ENCODE results near the gene TRIM54.
"Not testable (repeated sequence)": the region's sequence is repeated elsewhere in the genome, so short reads cannot be mapped to it uniquely, and the experiment has no call there.

The TRIM54 gene

DNA sequence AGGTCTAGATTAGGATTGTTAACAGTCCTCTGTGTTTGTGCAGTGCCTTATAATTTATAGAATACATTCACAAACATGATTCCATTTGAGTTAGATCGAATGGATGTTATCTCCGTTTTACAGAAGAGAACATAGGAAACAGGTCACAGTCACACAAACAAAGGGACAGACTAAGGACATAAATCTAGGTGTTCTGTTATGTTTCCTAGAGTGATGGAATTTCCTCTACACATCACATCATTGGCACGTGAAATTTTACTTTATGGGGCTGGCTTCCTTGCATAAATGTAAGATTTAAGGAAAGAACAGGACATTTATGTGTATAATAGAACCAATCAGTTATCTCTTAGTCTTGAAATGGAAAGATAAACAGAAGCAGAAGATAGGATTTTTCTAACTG lies 6.4 kb downstream of the TRIM54 start:
- DNase-seq: no peak

DNA sequence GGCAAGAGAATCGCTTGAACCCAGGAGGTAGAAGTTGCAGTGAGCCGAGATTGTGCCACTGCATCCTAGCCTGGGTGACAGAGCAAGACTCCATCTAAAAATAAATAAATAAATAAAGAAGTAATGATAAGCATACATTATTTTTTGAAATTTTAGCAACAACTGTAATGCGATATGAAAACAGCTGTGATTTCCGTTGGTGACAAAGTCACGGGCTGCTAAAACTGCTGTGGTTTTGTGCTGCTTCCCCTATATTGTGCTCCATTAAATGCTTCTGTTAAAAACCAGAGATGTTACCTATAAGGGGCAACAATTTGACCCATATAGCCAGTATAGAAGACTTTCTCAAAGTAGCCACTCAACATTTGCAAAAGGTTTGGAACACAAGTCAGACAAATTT lies 8.3 kb downstream of the TRIM54 start:
- DNase-seq: no peak

DNA sequence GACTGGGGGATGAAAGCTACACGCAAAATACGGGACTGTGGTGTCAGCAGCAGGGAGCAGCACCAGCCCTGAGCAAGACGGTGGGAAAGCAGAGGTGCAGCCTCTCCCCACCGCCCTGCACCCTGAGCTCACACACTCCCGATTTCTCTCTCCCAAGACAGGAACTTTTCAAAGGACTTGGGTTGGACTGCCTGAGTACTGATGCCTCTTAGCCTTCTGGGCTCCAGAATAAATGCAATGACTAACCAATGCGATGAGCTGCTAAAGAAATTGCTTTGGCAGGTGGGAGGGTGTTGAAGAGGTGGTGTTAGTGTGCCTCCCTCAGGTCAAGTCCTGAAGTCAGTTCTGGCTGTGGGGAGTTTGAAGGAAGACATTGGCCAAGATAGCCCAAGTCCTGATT lies 9.6 kb downstream of the TRIM54 start:
- DNase-seq: no peak

DNA sequence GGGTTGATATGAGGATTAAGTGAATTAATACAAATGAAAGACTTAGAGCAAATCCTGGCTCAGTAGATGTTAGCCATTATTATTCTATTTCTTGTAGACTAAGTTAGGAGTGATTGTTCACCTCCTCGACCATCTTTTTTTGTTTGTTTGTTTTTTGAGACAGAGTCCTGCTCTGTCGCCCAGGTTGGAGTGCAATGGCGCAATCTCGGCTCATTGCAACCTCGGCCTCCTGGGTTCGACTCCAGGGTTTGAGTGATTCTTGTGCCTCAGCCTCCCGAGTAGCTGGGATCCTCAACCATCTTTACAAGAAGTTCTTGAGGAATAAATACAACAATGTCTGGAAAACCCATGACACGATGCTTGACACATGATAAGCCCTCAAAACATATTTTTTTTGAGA lies 12.7 kb downstream of the TRIM54 start:
- DNase-seq: no peak

DNA sequence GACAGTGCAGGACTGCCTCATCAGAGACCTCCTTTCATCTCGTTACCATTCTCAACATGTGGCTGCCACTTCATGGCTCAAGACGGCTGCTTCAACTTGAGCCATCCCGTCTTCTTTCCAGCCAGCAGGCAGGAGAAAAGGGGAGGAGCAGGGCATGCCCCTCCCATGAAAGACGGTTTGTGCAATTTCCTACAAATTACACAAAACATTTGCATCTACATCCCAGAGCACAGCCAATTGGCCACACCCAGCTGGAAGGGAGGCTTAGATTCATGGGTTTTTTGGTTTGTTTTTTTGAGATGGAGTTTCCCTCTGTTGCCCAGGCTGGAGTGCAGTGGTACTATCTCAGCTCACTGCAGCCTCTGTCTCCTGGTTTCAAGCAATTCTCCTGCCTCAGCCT lies 14.3 kb downstream of the TRIM54 start:
- DNase-seq: no peak

DNA sequence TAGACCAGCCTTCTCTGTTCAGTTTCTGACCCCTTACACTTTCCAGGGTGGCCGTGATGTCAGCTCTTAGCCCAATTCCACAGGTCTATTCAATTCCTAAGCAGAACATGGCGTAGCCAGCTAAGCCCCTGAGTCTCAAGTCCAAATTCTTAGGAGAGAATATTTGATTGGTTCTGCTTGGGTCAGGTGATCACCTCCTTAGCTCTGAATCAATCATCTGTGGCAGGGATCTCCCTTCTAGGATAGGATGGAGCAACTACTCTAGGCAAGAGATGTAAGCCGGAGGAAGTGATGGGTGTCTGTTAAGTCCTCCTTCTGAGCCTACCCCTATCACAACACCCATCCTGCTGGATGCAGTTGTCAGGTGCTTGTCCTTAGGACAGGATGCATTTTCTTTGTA lies 15.0 kb downstream of the TRIM54 start:
- no peak for DNase-seq

DNA sequence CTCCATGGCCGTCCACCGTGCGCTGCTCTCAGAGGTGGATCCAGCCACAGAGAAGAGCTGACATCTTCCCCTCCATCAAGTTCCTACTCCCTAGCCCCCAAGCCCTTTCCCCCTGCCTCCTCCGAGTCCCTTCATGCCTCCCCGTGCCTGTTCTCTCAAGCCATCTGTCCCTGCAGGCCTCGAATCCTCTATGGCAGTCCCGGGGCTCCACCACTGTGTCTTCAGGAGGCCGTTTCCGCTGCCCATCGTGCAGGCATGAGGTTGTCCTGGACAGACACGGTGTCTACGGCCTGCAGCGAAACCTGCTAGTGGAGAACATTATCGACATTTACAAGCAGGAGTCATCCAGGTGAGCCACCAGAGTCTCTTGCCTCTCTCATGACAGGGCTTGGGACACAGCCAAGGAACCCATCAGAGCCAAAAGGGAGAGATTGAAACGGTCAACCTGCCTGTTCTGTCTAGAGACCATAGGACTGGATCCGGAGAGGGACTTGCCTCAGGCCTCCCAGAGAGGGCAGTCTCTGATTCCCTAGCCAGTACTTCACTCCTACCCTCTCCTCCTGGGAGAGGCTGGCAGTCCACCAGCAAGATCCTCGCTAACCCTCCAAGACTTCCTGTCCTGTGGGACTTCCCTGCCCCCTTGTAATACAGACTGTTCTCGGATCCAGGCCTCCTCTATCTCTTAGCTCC lies 16.3 kb downstream of the TRIM54 start:
- no peak for DNase-seq

DNA sequence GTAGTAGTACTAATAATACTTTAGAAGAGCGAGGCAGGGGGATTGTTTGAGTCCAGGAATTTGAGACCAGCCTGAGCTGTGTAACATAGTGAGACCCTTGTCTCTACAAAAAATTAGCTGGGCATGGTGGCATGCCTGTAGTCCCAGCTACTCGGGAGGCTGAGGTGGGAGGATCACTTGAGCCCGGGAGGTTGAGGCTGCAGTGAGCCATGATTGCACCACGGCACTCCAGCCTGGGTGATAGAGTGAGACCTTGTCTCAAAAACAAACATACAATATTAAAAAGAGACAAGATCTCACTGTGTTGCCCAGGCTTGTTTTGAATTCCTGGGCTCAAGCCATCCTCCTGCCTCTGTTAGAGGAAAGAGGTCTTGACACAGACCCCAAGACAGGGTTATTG lies 18.4 kb downstream of the TRIM54 start:
- not testable (repeated sequence) for DNase-seq

DNA sequence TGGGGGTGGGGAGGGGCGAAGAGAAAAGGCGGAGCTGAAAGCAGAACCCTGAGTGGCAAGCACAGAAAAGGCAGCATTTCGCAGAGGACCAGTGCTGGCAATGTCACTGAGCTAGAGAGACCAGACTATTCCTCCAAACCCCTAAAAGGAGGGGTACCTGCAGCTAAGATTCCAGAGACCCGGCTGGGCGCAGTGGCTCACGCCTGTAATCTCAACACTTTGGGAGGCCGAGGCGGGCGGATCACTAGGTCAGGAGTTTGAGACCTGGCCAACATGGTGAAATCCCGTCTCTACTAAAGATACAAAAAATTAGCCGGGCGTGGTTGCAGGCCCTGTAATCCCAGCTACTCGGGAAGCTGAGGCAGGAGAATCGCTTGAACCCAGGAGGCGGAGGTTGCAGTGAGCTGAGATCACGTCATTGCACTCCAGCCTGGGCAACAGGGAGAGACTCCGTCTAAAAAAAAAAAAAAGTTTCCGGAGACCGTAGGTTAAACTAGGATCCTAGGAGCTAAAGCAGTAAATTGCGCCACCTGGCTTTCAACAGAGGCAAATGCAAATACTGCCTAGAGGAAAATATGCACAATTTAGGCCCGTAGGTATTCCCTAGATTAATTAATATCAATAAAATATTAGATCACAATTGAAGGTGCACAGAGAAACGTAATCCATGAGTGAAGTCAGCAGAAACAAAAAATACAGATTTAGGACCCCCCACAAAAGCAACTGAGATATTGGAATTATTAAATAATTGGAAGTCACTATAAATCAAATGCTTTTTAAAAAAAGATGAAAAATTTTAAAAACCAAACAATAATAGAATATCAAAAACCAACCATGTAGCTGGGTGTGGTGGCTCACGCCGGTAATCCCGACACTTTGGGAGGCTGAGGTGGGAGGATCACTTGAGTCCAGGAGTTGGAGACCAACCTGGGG lies 21.1 kb downstream of the TRIM54 start:
- DNase-seq: peak; percentile 59

DNA sequence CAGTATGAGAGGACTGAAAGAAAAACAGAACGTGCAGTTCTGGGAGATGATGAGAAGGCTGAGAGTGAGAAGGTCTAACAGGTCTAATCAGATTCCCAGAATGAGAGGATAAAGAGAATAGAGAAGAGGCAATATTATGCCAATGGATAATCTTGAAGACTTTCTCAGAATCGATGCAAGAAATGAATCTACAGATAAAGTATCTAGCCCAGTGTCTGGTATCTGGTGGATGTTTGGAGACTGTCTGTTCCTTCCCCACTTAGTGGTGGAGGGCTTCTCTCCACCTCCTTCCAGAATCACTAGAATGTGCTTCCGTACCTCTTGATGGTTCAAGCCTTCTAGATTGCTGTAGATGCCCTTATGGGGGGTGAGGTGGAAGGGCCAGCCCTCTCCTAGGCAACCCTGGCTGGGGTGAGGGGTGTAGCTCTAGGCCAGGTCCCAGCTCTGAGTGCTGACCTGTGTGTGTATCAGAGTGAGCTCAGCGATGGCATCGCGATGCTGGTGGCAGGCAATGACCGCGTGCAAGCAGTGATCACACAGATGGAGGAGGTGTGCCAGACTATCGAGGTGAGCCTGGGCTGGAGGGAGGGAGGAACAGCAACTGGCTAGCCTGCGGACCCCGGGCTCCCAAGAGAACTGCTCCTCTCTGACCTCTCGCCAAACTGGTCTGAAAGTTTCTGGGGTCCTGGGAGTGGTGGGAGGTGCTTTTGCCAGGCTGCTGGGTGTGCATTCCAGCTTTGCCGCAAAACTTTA lies 22.4 kb downstream of the TRIM54 start:
- no peak for DNase-seq

DNA sequence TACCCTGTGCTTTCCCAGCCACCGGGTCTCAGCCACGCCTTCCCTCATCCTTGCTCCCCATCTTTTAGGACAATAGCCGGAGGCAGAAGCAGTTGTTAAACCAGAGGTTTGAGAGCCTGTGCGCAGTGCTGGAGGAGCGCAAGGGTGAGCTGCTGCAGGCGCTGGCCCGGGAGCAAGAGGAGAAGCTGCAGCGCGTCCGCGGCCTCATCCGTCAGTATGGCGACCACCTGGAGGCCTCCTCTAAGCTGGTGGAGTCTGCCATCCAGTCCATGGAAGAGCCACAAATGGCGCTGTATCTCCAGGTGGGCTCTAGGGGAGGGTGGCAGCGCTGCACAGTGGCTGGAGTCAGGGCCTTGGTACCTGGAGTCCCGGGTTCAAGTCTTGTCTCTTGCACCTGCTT lies 23.3 kb downstream of the TRIM54 start:
- DNase-seq: no peak

DNA sequence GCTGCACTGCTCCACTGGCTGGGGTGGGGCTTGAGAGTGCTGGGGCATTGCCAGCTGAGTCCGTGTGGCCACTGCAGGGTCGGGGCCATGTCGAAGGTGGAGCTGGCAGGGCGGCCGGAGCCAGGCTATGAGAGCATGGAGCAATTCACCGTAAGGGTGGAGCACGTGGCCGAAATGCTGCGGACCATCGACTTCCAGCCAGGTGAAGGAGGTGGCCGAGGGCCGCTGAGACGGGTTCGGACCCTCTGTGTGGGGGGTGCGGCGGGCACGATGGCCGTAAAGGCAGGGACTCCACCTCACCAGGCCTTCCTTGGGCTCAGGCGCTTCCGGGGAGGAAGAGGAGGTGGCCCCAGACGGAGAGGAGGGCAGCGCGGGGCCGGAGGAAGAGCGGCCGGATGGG lies 23.9 kb downstream of the TRIM54 start:
- no peak for DNase-seq

DNA sequence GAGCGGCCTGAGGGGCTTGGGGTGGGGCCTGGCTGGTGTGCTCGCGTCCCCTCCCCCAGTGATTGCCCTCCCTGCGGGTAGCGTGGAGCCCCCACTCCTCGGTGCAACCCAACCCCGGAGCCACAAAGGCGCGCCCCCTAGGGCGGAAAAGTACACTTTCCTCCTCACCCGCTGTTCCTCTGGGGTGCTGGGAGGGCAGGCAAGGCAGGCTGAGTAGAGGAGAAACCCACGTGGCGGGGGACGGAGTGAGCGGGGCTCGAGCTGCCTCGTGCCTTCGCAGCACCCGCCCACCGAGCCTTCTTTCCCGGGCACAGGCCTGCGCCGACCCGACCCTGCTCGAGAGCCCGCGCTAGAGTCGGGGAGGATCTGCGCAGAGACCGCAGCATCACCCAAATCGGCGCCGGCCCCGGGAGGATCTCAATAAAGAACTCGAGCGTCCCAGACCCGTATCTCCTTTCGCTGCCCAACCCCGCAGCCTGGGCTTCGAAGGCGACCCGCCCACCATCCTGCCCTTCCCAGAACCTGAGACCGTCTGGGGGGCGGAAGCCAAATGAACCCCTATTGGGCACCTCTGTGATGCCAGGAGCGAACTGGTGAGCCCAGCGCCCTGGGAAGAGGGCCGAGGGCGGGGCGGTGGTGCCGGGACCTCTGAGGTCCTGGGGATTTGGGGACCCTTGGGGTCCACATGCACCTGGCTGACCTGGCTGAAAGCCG lies 24.5 kb downstream of the TRIM54 start:
- peak; percentile 74 for DNase-seq

DNA sequence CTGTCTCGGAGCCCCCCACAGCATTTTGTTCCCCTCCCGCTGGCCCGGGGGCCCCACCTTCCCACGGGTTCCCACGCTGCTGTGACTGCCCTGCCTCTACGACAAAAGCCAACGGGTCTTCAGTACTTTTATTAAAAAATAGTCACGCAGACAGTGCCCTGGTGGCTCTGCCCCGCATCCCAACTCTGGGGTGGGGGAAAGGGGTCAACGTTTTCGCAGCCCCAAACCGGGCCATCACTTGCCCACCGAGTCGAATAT lies 25.0 kb downstream of the TRIM54 start:
- DNase-seq: no peak

DNA sequence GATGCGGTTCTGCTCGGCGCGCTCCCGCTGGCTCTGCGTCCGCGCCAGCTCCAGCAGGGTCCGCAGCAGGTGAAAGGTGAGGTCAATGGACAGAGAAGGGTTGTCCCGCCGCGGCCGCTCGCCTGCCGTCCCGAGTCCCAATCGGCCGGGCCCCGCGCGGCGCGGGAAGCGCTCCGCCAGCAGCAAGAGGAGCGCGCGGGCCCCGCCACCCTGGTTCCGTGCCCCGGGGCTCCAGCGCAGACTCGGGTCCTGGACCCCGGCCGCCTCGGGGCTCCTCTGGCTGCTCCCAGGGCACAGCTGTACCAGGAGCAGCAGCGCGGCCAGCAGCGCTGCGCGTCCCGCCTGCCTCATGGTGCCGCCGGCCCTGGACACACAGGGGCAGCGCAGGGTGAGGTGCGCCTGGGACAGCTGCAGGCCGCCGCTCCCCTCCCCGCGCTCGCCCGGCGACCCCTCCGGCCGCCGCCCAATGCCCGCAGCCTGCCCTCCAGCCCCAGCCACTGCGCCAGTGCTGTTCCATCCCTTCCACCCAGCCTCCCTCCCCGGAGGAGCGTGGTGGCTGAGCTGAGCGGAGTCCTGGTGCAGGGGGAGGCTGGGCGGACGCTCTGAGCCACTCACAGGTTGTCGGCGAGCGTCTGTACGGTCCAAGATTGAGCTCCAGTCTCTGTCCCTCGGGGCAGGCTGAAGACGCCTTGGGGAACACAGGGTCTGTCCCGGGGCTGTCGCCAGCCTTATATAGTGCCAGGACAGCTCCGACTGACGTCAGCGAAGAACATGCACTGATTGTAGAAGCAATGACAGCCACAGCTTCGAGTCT lies 25.5 kb downstream of the TRIM54 start:
- DNase-seq: no peak

DNA sequence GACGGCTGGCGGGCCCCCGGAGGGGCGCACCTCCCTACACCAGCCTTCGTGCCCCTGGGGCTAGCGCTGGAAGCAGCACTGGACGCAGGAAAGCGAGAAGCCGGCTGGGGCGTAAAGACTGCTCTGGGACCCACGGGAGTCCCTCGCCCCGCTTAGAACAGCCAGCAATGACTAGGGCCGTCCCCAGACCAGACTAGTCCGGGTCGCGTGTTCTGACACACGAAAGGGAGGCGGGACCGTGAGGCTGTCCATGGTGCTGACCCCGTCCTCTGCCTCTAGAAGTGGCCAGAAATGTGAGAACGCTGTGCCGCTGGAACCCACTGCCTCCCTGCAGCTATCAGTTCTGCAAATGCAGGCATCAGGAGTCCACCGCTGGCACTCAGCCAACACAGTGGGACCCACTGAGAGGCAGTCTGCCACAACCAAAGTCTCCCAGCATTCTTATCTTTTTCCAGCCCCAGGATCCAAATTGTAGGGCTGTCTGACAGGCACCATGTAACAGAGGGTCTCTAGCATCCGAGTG lies 26.2 kb downstream of the TRIM54 start, which contains the start of gene UCN:
Gene UCN (minus strand): TSS at position 87 of the 523 bp plus-strand sequence. CDS start 550 bp downstream, outside the sequence.
- no peak for DNase-seq

DNA sequence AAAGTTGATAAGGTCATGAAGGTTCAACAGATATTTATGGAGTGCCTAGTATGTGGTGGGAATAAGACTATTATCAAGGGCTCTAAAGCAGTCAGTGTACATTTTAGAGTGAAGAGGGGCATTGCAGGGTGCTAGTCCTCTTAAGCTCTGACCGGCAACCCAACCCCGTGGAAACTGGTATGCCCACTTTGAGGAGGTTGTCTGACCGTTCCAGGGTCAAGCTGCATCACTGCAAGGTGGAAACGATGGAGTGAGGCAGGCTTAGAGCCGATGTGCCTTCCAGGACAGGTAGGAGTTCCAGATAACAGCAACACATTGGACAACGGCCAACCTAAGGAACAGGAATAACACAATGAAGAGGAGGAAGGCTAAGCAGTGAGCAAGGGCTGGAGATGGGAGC lies 27.4 kb downstream of the TRIM54 start:
- DNase-seq: no peak

DNA sequence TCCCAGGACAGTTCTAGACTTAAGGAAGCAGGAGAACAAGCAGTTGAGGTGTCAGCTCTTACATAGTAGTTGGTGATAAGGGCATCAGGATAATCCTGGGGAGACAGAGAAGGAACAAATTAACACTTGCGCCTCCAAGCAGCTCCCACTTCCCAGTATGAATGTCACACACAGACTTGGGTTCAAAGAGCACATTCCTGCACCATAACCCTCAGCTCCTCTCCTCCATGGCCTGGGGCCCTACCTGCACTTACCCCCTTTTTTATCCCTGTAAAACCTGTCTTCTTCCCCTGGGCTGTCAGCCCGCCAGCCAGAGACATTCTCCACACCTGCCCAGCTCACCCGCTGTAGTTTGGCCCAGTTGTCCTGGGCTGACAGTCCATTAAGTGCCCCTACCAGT lies 29.9 kb downstream of the TRIM54 start:
- no peak for DNase-seq

DNA sequence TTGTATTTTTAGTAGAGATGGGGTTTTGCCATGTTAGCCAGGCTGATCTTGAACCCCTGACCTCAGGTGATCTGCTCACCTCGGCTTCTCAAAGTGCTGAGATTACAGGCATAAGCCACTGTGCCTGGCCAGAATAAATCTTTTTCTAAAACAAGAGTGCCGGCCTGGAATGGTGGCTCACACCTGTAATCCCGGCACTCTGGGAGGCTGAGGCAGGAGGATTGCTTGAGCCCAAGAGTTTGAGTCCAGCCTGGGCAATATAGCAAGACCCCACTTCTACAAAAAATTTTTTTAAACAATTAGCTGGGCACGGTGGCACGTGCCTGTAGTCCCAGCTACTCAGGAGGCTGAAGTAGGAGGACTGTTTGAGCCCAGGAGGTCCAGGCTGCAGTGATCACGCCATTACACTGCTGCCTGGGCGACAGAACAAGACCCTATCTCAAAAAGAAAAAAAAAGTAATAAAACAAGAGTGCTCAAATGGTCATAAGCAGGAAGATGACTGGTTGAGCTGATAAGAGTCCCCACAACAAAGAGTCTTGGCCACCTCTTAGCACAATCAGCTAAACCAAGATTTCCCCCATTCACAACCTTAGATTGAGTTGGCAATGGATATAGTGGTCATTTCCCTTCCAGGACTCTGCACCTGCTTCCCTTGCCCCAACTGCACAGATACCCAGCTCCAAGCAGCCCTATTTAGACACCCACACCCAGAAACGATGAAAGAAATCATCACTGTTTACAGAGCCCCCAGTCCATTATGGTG lies 31.8 kb downstream of the TRIM54 start:
- DNase-seq: no peak

DNA sequence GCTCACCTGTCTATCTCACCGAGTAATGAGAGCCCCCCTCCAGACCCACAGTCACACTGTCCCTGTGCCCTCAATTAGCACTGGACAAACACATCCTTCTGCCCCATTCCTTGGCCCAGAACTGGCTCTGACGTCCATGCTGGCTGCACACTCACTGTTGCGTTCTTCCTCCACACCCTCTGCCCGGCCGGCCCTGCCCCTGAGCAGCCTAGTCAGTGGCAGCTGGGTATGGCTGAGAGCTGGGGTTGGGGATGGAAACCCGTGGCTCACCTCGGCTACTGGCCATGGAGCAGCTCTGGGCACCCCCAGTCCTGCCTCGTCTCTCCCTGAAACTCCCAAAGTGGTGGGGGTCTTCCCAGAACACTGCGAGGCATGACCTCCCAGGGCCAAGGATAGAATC lies 32.5 kb downstream of the TRIM54 start:
- no peak for DNase-seq

DNA sequence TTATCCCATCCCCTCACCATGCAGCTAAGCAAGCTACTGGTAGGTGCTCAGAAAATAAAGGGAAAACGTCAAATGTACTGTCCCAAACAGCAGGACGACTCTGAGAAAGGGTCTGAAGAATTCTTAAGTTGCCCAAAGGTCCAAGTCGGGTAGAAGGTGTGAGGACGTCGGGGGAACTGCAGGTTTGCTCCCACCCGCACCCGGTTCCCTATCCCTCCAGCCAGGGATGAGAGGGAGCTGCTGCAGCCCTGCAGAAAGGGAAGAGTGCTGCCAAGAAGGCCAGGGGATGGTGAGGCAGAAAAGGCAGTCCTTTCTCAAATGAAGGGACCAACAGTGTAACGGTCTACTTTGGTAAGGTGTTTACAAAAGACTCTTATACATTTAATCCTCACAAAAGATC lies 32.9 kb downstream of the TRIM54 start:
- no peak for DNase-seq

Measured in activated CD8-positive, alpha-beta memory T cell treated with anti-CD3 and anti-CD28 coated beads, Interleukin-2, amount 50 U/mL, for 48 hours (primary cell).